HCT116 (cell line): ENCODE measurements around the gene SCOC. TPM values are rescaled to one million over a fixed set of nuclear protein-coding genes. Genes with fewer than 3 reads are reported as not detected.

Source experiments
- total RNA-seq: library from RNA; stranded (reverse); gene quantifications from one replicate; pipeline ENCODE4 v1.2.1, GENCODE V29; 2021; ENCODE audit not compliant: unreplicated experiment

SCOC gene
- total RNA-seq, 1 experiment from 2014 or later: 52.2 TPM

Other genes starting within 250 kb of the SCOC start
- 3.1 TPM for gene MAML3, start 219.5 kb upstream of the SCOC start, total RNA-seq
- gene CLGN, start 54.0 kb downstream of the SCOC start, total RNA-seq: 1.4 TPM
- not detected for gene MGAT4D, start 124.6 kb downstream of the SCOC start, total RNA-seq
- gene ELMOD2, start 150.5 kb downstream of the SCOC start, total RNA-seq: 26.6 TPM
- gene UCP1, start 195.3 kb downstream of the SCOC start, total RNA-seq: not detected